Neuronal stem cell (in vitro differentiated cells): Measurements from ENCODE around the gene MMP21. TPM values are rescaled to one million over a fixed set of nuclear protein-coding genes. Genes with fewer than 3 reads are reported as not detected.

ENCODE experiments used
- DNase-seq: peaks from one replicate; pipeline ENCODE4 v3.0.0-alpha.2; 2013; ENCODE audit warnings: low spot score
- H2AFZ ChIP-seq: one replicate; pipeline ENCODE4 v1.6.1; 2013; ENCODE audit warnings: mild to moderate bottlenecking, low read length, inconsistent platforms
- H2AK5ac ChIP-seq: 2 replicates; pipeline ENCODE4 v1.6.1; 2013; ENCODE audit warnings: low read depth, mild to moderate bottlenecking, inconsistent platforms, low read length, moderate library complexity, mixed read lengths
- H2BK120ac ChIP-seq: 2 replicates; pipeline ENCODE4 v1.6.1; 2013; ENCODE audit warnings: low read depth, mild to moderate bottlenecking, inconsistent platforms, low read length, moderate library complexity, mixed read lengths
- H2BK12ac ChIP-seq: one replicate; pipeline ENCODE4 v1.6.1; 2013; ENCODE audit warnings: low read length, inconsistent platforms
- H2BK15ac ChIP-seq: 2 replicates; pipeline ENCODE4 v1.6.1; 2013; ENCODE audit warnings: mild to moderate bottlenecking, low read length, inconsistent platforms, mixed read lengths
- H2BK5ac ChIP-seq: one replicate; pipeline ENCODE4 v1.6.1; 2013; ENCODE audit warnings: inconsistent platforms, mild to moderate bottlenecking, low read length, moderate library complexity
- H3K14ac ChIP-seq: one replicate; pipeline ENCODE4 v1.6.1; 2013; ENCODE audit warnings: low read length, inconsistent platforms
- H3K18ac ChIP-seq: 2 replicates; pipeline ENCODE4 v1.6.1; 2013; ENCODE audit warnings: low read length, inconsistent platforms
- H3K23ac ChIP-seq: 2 replicates; pipeline ENCODE4 v1.6.1; 2013; ENCODE audit warnings: low read depth, mild to moderate bottlenecking, mixed read lengths, low read length, inconsistent platforms; ENCODE audit not compliant: poor library complexity
- H3K27ac ChIP-seq: replicated peaks from 3 replicates; pipeline ENCODE4 v1.5.1; 2013; ENCODE audit warnings: low read length, inconsistent platforms
- H3K27me3 ChIP-seq, 3 experiments: 2 replicates each; pipeline ENCODE4 v1.6.1; 2013; ENCODE audit warnings: low read length in 3 of 3, mild to moderate bottlenecking in 2 of 3, inconsistent platforms in 1 of 3, low read depth in 1 of 3, mixed read lengths in 1 of 3, moderate library complexity in 1 of 3; ENCODE audit not compliant: control insufficient read depth in 3 of 3, insufficient read depth in 3 of 3
- H3K36me3 ChIP-seq, 2 donors: replicated peaks in 1 of 2; 2 replicates each; pipeline ENCODE4 v1.6.1; 2013; ENCODE audit warnings: low read length in 2 of 2; ENCODE audit not compliant: control insufficient read depth in 2 of 2, insufficient read depth in 2 of 2
- H3K4ac ChIP-seq: 2 replicates; pipeline ENCODE4 v1.6.1; 2013; ENCODE audit warnings: inconsistent platforms, mild to moderate bottlenecking, low read length, moderate library complexity
- H3K4me1 ChIP-seq, 2 donors: 1 replicate in 1 of 2; 2 replicates in 1 of 2; pipeline ENCODE4 v1.6.1; 2013; ENCODE audit warnings: low read length in 2 of 2, low read depth in 1 of 2; ENCODE audit not compliant: control insufficient read depth in 2 of 2, insufficient read depth in 1 of 2
- H3K4me2 ChIP-seq: one replicate; pipeline ENCODE4 v1.6.1; 2013; ENCODE audit warnings: mild to moderate bottlenecking, low read length, inconsistent platforms; ENCODE audit not compliant: insufficient read depth, poor library complexity, severe bottlenecking
- H3K4me3 ChIP-seq, 2 donors: 2 replicates each; pipeline ENCODE4 v1.5.1; 2013; ENCODE audit warnings: low read length in 2 of 2, mild to moderate bottlenecking in 2 of 2, inconsistent platforms in 1 of 2, moderate library complexity in 1 of 2
- H3K79me1 ChIP-seq: one replicate; pipeline ENCODE4 v1.6.1; 2013; ENCODE audit warnings: low read depth, mild to moderate bottlenecking, inconsistent platforms, low read length, moderate library complexity
- H3K9ac ChIP-seq: one replicate; pipeline ENCODE4 v1.6.1; 2013; ENCODE audit warnings: mild to moderate bottlenecking, low read depth, low read length, inconsistent platforms; ENCODE audit not compliant: poor library complexity
- H3K9me3 ChIP-seq, 2 donors: replicated peaks in 1 of 2; 2 replicates each; pipeline versions ENCODE3 to v1.6.1; 2013; ENCODE audit warnings: low read length in 2 of 2, mild to moderate bottlenecking in 2 of 2, inconsistent platforms in 1 of 2, low read depth in 1 of 2, mixed read lengths in 1 of 2, moderate library complexity in 1 of 2; ENCODE audit not compliant: control insufficient read depth in 2 of 2, insufficient read depth in 1 of 2
- H4K8ac ChIP-seq: one replicate; pipeline ENCODE4 v1.6.1; 2013; ENCODE audit warnings: low read depth, mild to moderate bottlenecking, inconsistent platforms, low read length, moderate library complexity
- H4K91ac ChIP-seq: one replicate; pipeline ENCODE4 v1.6.1; 2013; ENCODE audit warnings: low read length, low read depth, mild to moderate bottlenecking, inconsistent platforms; ENCODE audit not compliant: poor library complexity
- WGBS, 2 donors: extraction: QIAGEN DNeasy Blood & Tissue Kit; methylation state at CpG; one replicate each; pipeline ENCODE4 v1.1.7; 2013; ENCODE audit warnings: missing lambda C conversion rate in 2 of 2, mixed read lengths in 1 of 2; ENCODE audit not compliant: insufficient read length in 2 of 2, insufficient replicate concordance in 1 of 2; ENCODE audit errors: extremely low coverage in 2 of 2; 5-methylcytosine and 5-hydroxymethylcytosine counted together
- small RNA-seq: library from polyadenylated mRNA; stranded (forward); fragments of <200 nt; extraction: miRNeasy Mini kit (QIAGEN cat#:217004); gene quantifications from one replicate; pipeline ENCODE3, GENCODE V24; 2013; ENCODE audit not compliant: insufficient read depth

Gene MMP21

DNA sequence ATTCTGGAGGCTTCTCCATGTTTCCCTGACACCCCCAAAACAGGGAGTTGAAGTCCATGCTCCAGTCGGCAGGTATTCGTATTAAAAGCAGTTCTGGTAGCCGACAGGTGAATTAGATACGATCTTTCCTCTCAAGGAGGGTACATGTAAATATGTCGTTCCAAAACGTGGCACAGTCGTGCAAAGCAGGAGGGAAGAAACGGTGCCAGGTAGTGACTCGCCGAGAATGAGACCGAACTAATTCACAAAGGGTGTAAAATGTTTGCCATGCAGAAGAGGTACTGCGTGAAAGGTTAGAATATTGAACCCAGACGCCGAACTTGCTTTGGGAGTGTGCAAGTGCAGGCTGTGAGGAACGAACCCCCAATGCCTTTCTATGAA is 55.6 kb downstream of the MMP21 start:
- no CpG with 5 or more reads among the region's 15 CpGs for WGBS, 2 donors

DNA sequence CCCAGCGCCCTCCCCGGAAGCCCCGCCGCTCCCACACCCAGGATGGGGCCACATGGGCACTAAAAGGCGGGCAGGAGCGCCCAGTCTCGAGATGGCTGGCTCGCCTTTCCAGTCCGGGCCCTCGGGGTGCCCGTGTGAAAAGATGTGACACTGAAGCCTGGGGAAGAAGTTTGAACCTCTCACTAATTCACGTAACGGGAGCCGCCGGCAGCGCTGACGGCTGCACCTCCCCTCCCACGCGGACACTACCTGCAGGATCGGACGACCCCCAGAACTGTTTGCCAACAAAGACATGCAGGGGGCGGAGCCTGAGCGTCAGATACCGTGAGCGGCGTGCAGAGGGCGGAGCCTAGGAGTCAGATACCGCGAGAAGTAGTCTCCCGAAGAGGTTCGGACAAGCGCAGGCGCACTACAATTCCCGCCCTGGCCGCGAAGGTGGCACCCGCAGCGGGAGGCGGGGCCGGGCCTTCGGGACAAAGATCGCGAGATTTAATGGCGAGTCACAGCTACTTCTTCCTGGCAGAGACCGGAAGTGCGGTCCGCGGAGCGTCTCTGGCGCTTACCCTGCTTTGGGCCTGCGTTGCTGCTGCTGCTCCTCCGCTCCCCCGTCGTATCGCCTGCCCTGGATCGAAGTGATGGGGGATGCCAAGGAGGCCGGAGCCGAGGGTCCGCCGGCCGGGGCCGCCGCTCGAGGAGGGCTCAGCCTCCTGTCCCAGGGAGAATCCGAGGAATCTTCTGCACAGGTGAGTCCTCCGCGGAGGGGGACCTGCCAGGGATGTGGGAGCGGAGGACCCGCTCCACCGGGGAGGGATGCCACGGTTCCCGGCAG is 56.2 kb downstream of the MMP21 start, which contains the start of gene EDRF1:
TSS of gene EDRF1 (plus strand) at position 537 of the 829 bp plus-strand sequence. CDS start at position 636, 99 bp downstream.
- Histone ChIP-seq H3K18ac (peak within 1 kb of the TSS; percentile 99), H3K27me3 (no peaks in the 10 kb centered on the region), H3K4ac (peak within 1 kb of the TSS; percentile 41), H2BK15ac (peak within 1 kb of the TSS; percentile 72), H2BK120ac (no peak within 1 kb of the TSS), H4K91ac (peak within 1 kb of the TSS; percentile 75), H2BK5ac (no peak within 1 kb of the TSS), H3K27ac (peak within 1 kb of the TSS; percentile 72), H3K9me3 (peaks cover 0 to 8% of the 10 kb centered on the region in 2 donors), H3K23ac (peak within 1 kb of the TSS; percentile 93), H2AFZ (peak within 1 kb of the TSS; percentile 97), H3K79me1 (peaks cover 1% of the 10 kb centered on the region), H3K4me2 (peak within 1 kb of the TSS; percentile 75), H4K8ac (no peak within 1 kb of the TSS), H3K9ac (peak within 1 kb of the TSS; percentile 99), H2AK5ac (peak within 1 kb of the TSS; percentile 71), H3K14ac (peak within 1 kb of the TSS; percentile 87), H3K36me3 (peaks cover 9 to 38% of the 10 kb centered on the region in 2 donors), H3K4me3 (peak within 1 kb of the TSS; percentile 92 to 96), H3K4me1 (peaks cover 1 to 6% of the 10 kb centered on the region in 2 donors), H2BK12ac (no peak within 1 kb of the TSS)
- peak; percentile 98 for DNase-seq
- no CpG with 5 or more reads among the region's 72 CpGs for WGBS, 2 donors

More for the DNA sequence above, 55.6 kb downstream of the MMP21 start:
- H3K18ac ChIP-seq: peak overlapping the region; percentile 99
- peaks cover 1 to 6% of the 10 kb centered on the region in 2 donors for H3K4me1 ChIP-seq
- peak overlapping the region; percentile 94 for H2AFZ ChIP-seq
- H2BK15ac ChIP-seq: no peak overlapping the region
- H3K36me3 ChIP-seq: peaks cover 12 to 44% of the 10 kb centered on the region in 2 donors
- H2AK5ac ChIP-seq: no peak overlapping the region
- no peak overlapping the region for H3K14ac ChIP-seq
- H3K27me3 ChIP-seq: no peaks in the 10 kb centered on the region
- H3K9ac ChIP-seq: peak overlapping the region; percentile 99
- no peak overlapping the region for H2BK120ac ChIP-seq
- H3K27ac ChIP-seq: peak overlapping the region; percentile 72
- H2BK5ac ChIP-seq: no peak overlapping the region
- peak overlapping the region; percentile 63 for H3K4me2 ChIP-seq
- DNase-seq: no peak
- no peak overlapping the region for H3K4ac ChIP-seq
- peaks cover 1% of the 10 kb centered on the region for H3K79me1 ChIP-seq
- peak overlapping the region; percentile 91 to 96 for H3K4me3 ChIP-seq
- peak overlapping the region; percentile 32 for H4K91ac ChIP-seq
- H3K9me3 ChIP-seq: peaks cover 0 to 8% of the 10 kb centered on the region in 2 donors
- H3K23ac ChIP-seq: no peak overlapping the region
- H4K8ac ChIP-seq: no peak overlapping the region
- H2BK12ac ChIP-seq: no peak overlapping the region

Small RNAs within 50 kb of the gene (small RNA-seq; reads per million reads assigned to genes)
- not detected for gene MIR4484
